Naive thymus-derived CD4-positive, alpha-beta T cell (primary cell): ENCODE measurements around the gene DDX49. TPM values are rescaled to one million over a fixed set of nuclear protein-coding genes. Genes with fewer than 3 reads are reported as not detected.

ENCODE experiments used
- ATAC-seq: fragments of 150-1000 bp; cut with Tn5 transposase; 2 replicates; pipeline ENCODE4 v1.10.0; 2021; ENCODE audit warnings: mild to moderate bottlenecking, moderate library complexity
- CTCF ChIA-PET: fragments of 350-600 bp; sonication (Branson Sonifier 250); formaldehyde crosslinking; loops from one replicate; lab custom pipeline; 2021; ENCODE audit warnings: antibody characterized with exemption; lab: Charles Lee
- POLR2A ChIA-PET: fragments of 350-600 bp; sonication (Branson Sonifier 250); formaldehyde crosslinking; loops from one replicate; lab custom pipeline; 2021; ENCODE audit warnings: antibody characterized with exemption, inconsistent platforms; lab: Charles Lee
- DNase-seq, 9 donors: peaks; one replicate each; pipeline versions ENCODE4 v3.0.0 to v3.0.0-alpha.2; 2020 to 2022; ENCODE audit warnings: mixed read lengths in 1 of 9
- H3K27ac ChIP-seq: one replicate; pipeline ENCODE4 v1.7.0; 2013; ENCODE audit warnings: mild to moderate bottlenecking, low read depth, low read length, moderate library complexity
- H3K27me3 ChIP-seq, 2 donors: one replicate each; pipeline ENCODE4 v1.7.0; 2013; ENCODE audit warnings: low read length in 2 of 2, mild to moderate bottlenecking in 2 of 2, moderate library complexity in 2 of 2; ENCODE audit not compliant: control insufficient read depth in 2 of 2, insufficient read depth in 2 of 2
- H3K36me3 ChIP-seq, 3 experiments: 1 replicate in 2 of 3; 2 replicates in 1 of 3; pipeline ENCODE4 v1.7.0; 2013; ENCODE audit warnings: low read length in 3 of 3, mild to moderate bottlenecking in 3 of 3, moderate library complexity in 1 of 3; ENCODE audit not compliant: insufficient read depth in 3 of 3, control insufficient read depth in 2 of 3
- H3K4me1 ChIP-seq, 2 donors: one replicate each; pipeline ENCODE4 v1.7.0; 2013; ENCODE audit warnings: low read length in 2 of 2, mild to moderate bottlenecking in 2 of 2, moderate library complexity in 1 of 2; ENCODE audit not compliant: control insufficient read depth in 2 of 2, insufficient read depth in 2 of 2
- H3K4me3 ChIP-seq: 2 replicates; pipeline ENCODE4 v1.7.0; 2013; ENCODE audit warnings: mild to moderate bottlenecking, low read length
- H3K9me3 ChIP-seq, 3 experiments: 1 replicate in 2 of 3; 2 replicates in 1 of 3; pipeline ENCODE4 v1.7.0; 2013; ENCODE audit warnings: low read length in 3 of 3; ENCODE audit not compliant: control insufficient read depth in 2 of 3
- H3K27ac Mint-ChIP-seq, 9 donors: one replicate each; pipeline ENCODE4 v1.8.0; 2020 to 2022; ENCODE audit warnings: mixed read lengths in 9 of 9, mild to moderate bottlenecking in 8 of 9, moderate library complexity in 5 of 9, inconsistent platforms in 2 of 9
- H3K27me3 Mint-ChIP-seq, 5 donors: one replicate each; pipeline ENCODE4 v1.8.0; 2021 to 2022; ENCODE audit warnings: mixed read lengths in 5 of 5, mild to moderate bottlenecking in 1 of 5
- H3K36me3 Mint-ChIP-seq, 5 donors: one replicate each; pipeline ENCODE4 v1.8.0; 2020 to 2022; ENCODE audit warnings: mixed read lengths in 5 of 5, mild to moderate bottlenecking in 3 of 5, inconsistent platforms in 1 of 5
- H3K4me1 Mint-ChIP-seq, 7 donors: one replicate each; pipeline ENCODE4 v1.8.0; 2020 to 2022; ENCODE audit warnings: mixed read lengths in 7 of 7, mild to moderate bottlenecking in 3 of 7, inconsistent platforms in 1 of 7
- H3K4me3 Mint-ChIP-seq, 10 donors: one replicate each; pipeline ENCODE4 v1.8.0; 2020 to 2022; ENCODE audit warnings: mild to moderate bottlenecking in 10 of 10, mixed read lengths in 10 of 10, moderate library complexity in 6 of 10, inconsistent platforms in 2 of 10
- H3K9me3 Mint-ChIP-seq, 11 donors: one replicate each; pipeline ENCODE4 v1.8.0; 2020 to 2022; ENCODE audit warnings: mixed read lengths in 11 of 11, mild to moderate bottlenecking in 4 of 11, inconsistent platforms in 1 of 11, moderate library complexity in 1 of 11
- intact Hi-C, 2 donors: fragments of 100-400 bp; cut with micrococcal nuclease; formaldehyde crosslinking; loops; one replicate each; pipeline ENCODE4 v1.15.1; 2023
- polyA plus RNA-seq, 2 donors: library from polyadenylated mRNA; unstranded; fragments of 300-500 nt; fragmentation: Illumina TruSeq; gene quantifications; one replicate each; pipeline ENCODE4 v1.2.3, GENCODE V29; 2021
- total RNA-seq, 6 experiments: library from RNA in 5 of 6; stranded (reverse) in 5 of 6; gene quantifications; 1 replicate in 5 of 6; 2 replicates in 1 of 6; pipeline ENCODE4 v1.2.3 and lab custom pipeline; 2021 to 2026

DDX49 gene
- total and polyA plus RNA-seq, 7 experiments from 2014 or later = 19.9 to 63.2 (median 50.2) TPM

DNA sequence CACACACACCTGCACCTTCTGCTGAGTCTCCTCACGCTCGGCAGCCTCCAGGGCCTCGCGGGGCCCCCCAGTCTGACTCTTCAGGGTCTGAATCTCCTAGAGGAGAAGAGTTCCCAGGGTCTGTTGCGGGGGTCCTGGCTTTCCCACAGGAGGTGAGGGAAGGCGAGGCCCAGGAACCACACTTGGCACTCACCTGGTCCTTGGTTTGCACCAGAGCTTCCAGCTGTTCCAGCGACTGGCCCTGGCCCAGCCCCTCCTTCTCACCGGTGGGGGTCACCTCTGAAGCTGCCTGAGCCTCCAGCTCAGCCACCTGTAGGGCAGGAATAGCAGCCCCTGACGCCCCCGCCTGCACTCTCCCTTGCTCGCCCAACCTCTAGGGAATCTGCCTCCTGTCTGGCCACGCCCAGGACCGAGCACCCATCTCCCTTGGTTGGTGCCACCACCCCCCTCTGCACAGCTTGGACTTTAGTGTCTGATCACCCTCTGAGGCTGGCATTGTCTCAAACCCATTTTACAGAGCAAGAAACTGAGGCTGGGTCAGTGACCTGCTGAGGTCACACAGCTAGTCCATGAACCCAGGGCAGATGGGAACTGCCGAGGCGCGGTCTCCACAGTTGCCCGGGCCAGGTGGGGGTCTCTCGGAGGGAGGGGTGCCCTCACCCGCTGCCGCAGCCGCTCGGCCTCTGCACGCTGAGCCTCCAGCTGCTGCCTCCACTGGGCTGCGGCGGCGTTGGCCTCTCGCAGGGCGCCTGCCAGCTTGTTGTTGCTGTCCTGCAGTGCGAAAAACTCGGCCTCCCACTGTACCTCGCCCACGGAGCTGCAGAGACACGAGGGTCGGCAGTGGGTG is 12.0 kb downstream of the DDX49 start:
- Histone ChIP-seq H3K4me3 (no peak overlapping the region), H3K27ac (no peak overlapping the region), H3K4me1 (peaks cover 3 to 7% of the 10 kb centered on the region in 2 donors), H3K27me3 (no peaks in the 10 kb centered on the region), H3K36me3 (peaks cover 0 to 18% (median 0%) of the 10 kb centered on the region in 3 experiments), H3K9me3 (no peaks in the 10 kb centered on the region)
- POLR2A ChIA-PET = interaction anchor here (0.8 to 2.0 kb wide), 2 partner anchors 12 kb away, joined by 3 to 8 read pairs; partner anchors contain the start of genes COPE and DDX49
- Mint-ChIP-seq H3K4me1 (peaks cover 0 to 15% (median 8%) of the 10 kb centered on the region in 7 donors), H3K27ac (no peak overlapping the region), H3K36me3 (no peaks in the 10 kb centered on the region), H3K27me3 (peaks cover 0 to 13% (median 8%) of the 10 kb centered on the region in 5 donors), H3K4me3 (peak overlapping the region in 4 of 10 donors; percentile 27 to 80 (median 35)), H3K9me3 (peaks cover 0 to 1% (median 0%) of the 10 kb centered on the region in 11 donors)
- CTCF ChIA-PET = no interaction called here
- no peak for DNase-seq
- no peak for ATAC-seq
- intact Hi-C loops = loop anchor here (1.0 to 5.0 kb wide), 2 partner anchors 12 to 294 kb away; partner anchors contain the start of genes COPE (in 1 of the 2), DDX49 (in 1 of the 2) and KLHL26 (in 1 of the 2)

DNA sequence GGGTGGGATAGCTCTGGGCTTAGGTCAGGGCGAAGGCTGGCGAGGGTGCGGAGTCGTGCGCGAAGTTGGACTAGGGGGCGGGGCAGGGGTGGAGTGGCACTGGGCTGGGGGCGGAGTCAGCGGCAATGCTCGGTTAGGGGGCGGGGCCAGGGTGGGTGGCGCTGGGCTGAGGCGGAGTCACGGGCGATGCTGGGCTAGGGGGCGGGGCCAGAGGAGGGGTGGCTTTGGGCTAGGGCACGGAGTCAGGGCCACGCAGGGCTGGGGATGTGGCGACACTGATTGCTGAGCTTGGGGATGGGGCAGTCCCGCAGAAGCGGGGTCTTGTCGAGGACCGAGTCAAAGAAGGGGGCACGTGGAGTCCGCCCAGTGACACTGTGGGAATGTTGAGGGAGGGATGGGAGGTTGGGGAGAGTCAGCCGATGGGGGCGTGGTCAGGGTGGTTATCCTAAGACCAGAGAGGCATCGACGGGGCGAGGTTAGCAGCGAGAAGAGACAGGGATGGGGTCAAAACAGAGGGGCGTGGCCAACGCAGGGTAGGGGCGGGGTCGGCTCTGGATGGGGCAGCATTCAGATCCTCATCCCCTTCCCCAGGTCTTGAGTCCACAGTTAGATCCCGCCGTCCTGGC is 12.8 kb downstream of the DDX49 start:
- intact Hi-C loops = loop anchor here (1.0 to 5.0 kb wide), 2 partner anchors 13 to 295 kb away; partner anchors contain the start of genes COPE (in 1 of the 2), DDX49 (in 1 of the 2) and KLHL26 (in 1 of the 2)
- Mint-ChIP-seq H3K27ac (peak overlapping the region in 4 of 9 donors; percentile 2 to 84 (median 16)), H3K9me3 (peaks cover 0 to 1% (median 0%) of the 10 kb centered on the region in 11 donors), H3K4me1 (peaks cover 0 to 15% (median 8%) of the 10 kb centered on the region in 7 donors), H3K36me3 (no peaks in the 10 kb centered on the region), H3K27me3 (peaks cover 0 to 15% (median 8%) of the 10 kb centered on the region in 5 donors), H3K4me3 (peak overlapping the region; percentile 63 to 91 (median 80))
- H3K27ac ChIP-seq = peak overlapping the region; percentile 39
- peaks cover 3 to 7% of the 10 kb centered on the region in 2 donors for H3K4me1 ChIP-seq
- peak; percentile 99 for ATAC-seq
- CTCF ChIA-PET = no interaction called here
- H3K27me3 ChIP-seq = no peaks in the 10 kb centered on the region
- POLR2A ChIA-PET = interaction anchor here (0.5 to 2.0 kb wide), 3 partner anchors 13 to 234 kb away, joined by 3 to 8 read pairs (median 4); partner anchors contain the start of genes COPE and DDX49
- peak; percentile 55 to 85 (median 72) for DNase-seq
- no peaks in the 10 kb centered on the region for H3K9me3 ChIP-seq
- H3K36me3 ChIP-seq = peaks cover 0 to 14% (median 0%) of the 10 kb centered on the region in 3 experiments
- peak overlapping the region; percentile 55 for H3K4me3 ChIP-seq

DNA sequence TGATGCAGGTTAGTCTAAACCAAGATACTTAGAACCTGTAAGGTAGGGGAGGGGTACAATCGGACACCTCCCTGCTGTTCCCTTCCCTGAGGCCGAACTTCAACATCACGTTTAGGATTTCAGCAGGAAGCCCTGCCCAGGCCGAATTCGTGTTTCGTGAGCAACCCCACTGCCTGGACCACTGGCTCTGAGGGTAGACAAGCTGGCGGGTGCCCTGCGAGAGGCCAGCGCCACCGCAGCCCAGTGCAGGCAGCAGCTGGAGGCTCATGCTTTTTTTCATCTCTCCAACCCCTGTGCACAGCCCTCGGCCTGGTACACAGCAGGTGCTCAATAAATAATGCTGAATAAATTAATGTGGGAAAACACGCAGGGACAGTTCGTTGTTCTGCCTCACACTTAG is 13.8 kb downstream of the DDX49 start:
- ATAC-seq = no peak
- no peaks in the 10 kb centered on the region for H3K36me3 Mint-ChIP-seq
- H3K27ac Mint-ChIP-seq = no peak overlapping the region

DNA sequence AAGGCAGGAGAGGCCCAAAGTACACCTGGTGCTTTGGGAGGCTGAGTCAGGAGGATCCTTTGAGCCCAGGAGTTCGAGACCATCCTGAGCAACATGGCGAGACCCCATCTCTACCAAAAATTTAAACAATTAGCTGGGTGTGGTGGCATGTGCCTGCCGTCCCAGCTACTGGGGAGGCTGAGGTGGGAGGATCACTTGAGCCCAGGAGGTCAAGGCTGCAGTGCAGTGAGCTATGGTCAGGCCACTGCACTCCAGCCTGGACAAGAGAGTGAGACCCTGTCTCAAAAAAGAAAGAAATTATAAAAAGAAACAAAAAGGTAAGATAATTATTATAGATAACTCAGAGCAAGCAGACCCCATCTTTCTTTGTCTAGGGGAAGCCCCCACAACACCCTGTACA is 19.6 kb downstream of the DDX49 start:
- intact Hi-C loops = no loop called here
- ATAC-seq (no peak), DNase-seq (no peak)
- H3K27ac Mint-ChIP-seq = no peak overlapping the region
- Histone ChIP-seq H3K36me3 (no peaks in the 10 kb centered on the region), H3K4me3 (no peak overlapping the region), H3K9me3 (no peaks in the 10 kb centered on the region), H3K4me1 (no peaks in the 10 kb centered on the region), H3K27me3 (no peaks in the 10 kb centered on the region), H3K27ac (no peak overlapping the region)
- H3K27me3 Mint-ChIP-seq = peaks cover 12 to 53% (median 28%) of the 10 kb centered on the region in 5 donors
- H3K9me3 Mint-ChIP-seq = peaks cover 0 to 2% (median 0%) of the 10 kb centered on the region in 11 donors
- H3K4me3 Mint-ChIP-seq = peak overlapping the region in 9 of 10 donors; percentile 16 to 81 (median 64)
- CTCF ChIA-PET = interaction anchor here (0.6 kb wide), 1 partner anchor 174 kb away, joined by 3 read pairs; no protein-coding TSS in a partner anchor
- POLR2A ChIA-PET = interaction anchor here (0.6 kb wide), 1 partner anchor 246 kb away, joined by 4 read pairs; no protein-coding TSS in a partner anchor
- H3K36me3 Mint-ChIP-seq = no peaks in the 10 kb centered on the region
- H3K4me1 Mint-ChIP-seq = peaks cover 0 to 18% (median 12%) of the 10 kb centered on the region in 7 donors

More for the DNA sequence above, 13.8 kb downstream of the DDX49 start:
- Mint-ChIP-seq H3K4me1 (peaks cover 0 to 15% (median 8%) of the 10 kb centered on the region in 7 donors), H3K4me3 (peak overlapping the region in 7 of 10 donors; percentile 17 to 84 (median 80)), H3K9me3 (peaks cover 0 to 1% (median 0%) of the 10 kb centered on the region in 11 donors), H3K27me3 (peaks cover 0 to 24% (median 8%) of the 10 kb centered on the region in 5 donors)
- Histone ChIP-seq H3K9me3 (no peaks in the 10 kb centered on the region), H3K4me1 (peaks cover 3 to 7% of the 10 kb centered on the region in 2 donors), H3K27me3 (no peaks in the 10 kb centered on the region), H3K36me3 (peaks cover 0 to 4% (median 0%) of the 10 kb centered on the region in 3 experiments), H3K27ac (no peak overlapping the region), H3K4me3 (no peak overlapping the region)
- ChIA-PET POLR2A (interaction anchor here (2.0 kb wide), 1 partner anchor 14 kb away, joined by 8 read pairs; the partner anchor contains the start of genes COPE and DDX49), CTCF (no interaction called here)
- intact Hi-C loops = loop anchor here in 1 of 2 donors (5.0 kb wide), 1 partner anchor 296 kb away; the partner anchor contains the start of gene KLHL26
- DNase-seq = no peak

DNA sequence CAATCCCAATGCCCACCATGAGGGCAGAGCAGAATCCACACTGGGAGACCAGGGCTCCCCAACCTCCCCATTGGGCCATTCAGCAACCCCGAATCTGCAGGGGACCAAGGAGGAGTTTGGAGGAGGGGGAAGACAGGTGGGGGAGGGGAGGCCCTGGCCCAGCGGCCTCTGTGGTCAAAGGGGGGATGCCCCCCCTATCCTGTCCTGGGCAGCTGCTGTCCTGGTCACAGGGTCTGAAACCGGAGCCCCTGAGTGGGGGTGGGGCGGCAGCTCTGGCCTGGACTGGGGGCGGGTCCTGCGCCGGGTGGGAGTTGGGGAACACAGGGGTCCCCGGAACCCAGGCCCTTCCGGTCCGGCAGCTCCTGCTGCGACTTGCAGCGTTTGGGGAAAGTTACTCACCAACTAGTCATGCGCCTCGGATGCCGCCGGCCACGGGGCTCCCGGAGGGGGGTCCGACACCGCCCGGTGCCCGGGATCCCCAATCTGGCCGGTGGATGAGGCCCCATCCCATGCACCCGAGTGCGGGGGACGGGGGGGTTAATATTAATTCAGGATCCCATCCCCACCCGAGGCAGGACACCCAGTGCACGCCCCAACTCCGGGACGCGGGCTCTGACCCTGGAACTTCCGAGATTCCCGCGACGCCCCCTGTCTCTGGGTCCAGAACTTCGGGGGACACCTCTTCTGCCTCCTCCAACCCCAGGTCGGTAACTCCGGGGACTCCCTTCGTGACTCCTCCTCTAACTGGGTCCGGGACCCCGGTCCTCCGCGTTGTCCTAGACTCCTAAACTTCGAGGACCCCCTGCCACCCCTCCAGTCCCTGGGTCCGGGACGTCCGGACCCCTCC is 20.6 kb downstream of the DDX49 start:
- peaks cover 0 to 2% (median 0%) of the 10 kb centered on the region in 11 donors for H3K9me3 Mint-ChIP-seq
- ChIA-PET POLR2A (interaction anchor here (0.5 to 0.6 kb wide), 3 partner anchors 139 to 372 kb away, joined by 3 to 4 read pairs (median 3); no protein-coding TSS in a partner anchor), CTCF (no interaction called here)
- Histone ChIP-seq H3K27ac (no peak overlapping the region), H3K9me3 (no peaks in the 10 kb centered on the region), H3K4me1 (no peaks in the 10 kb centered on the region), H3K36me3 (no peaks in the 10 kb centered on the region), H3K27me3 (no peaks in the 10 kb centered on the region), H3K4me3 (peak overlapping the region; percentile 33)
- H3K36me3 Mint-ChIP-seq = no peaks in the 10 kb centered on the region
- peaks cover 0 to 18% (median 12%) of the 10 kb centered on the region in 7 donors for H3K4me1 Mint-ChIP-seq
- H3K27me3 Mint-ChIP-seq = peaks cover 11 to 50% (median 30%) of the 10 kb centered on the region in 5 donors
- H3K4me3 Mint-ChIP-seq = peak overlapping the region; percentile 43 to 81 (median 66)
- H3K27ac Mint-ChIP-seq = peak overlapping the region in 6 of 9 donors; percentile 20 to 65 (median 35)
- DNase-seq = no peak
- peak; percentile 31 for ATAC-seq
- intact Hi-C loops = no loop called here
